Mesodermal cell (in vitro differentiated cells): ENCODE data around the gene RARB.

Source experiments
- H3K27ac ChIP-seq: 2 replicates; pipeline ENCODE4 v1.7.0; 2013; ENCODE audit warnings: mild to moderate bottlenecking, low read depth, low read length, moderate library complexity; ENCODE audit not compliant: severe bottlenecking
- H3K36me3 ChIP-seq: 2 replicates; pipeline ENCODE4 v1.7.1; 2013; ENCODE audit warnings: mild to moderate bottlenecking, low read length, moderate library complexity; ENCODE audit not compliant: control insufficient read depth, insufficient read depth
- H3K4me1 ChIP-seq: one replicate; pipeline ENCODE4 v1.7.1; 2013; ENCODE audit warnings: mild to moderate bottlenecking, low read length; ENCODE audit not compliant: insufficient read depth, control insufficient read depth, poor library complexity, severe bottlenecking
- H3K4me3 ChIP-seq: 2 replicates; pipeline ENCODE4 v1.7.0; 2013; ENCODE audit warnings: low read length, control low read depth, mild to moderate bottlenecking; ENCODE audit not compliant: insufficient read depth, poor library complexity, severe bottlenecking; ENCODE audit errors: extremely low read depth
- H3K9me3 ChIP-seq: 2 replicates; pipeline ENCODE4 v1.7.1; 2013; ENCODE audit warnings: mild to moderate bottlenecking, low read length, moderate library complexity; ENCODE audit not compliant: control insufficient read depth
- WGBS, 2 experiments: methylation state at CpG; one replicate each; pipeline ENCODE4 v1.1.5; 2013; ENCODE audit warnings: missing lambda C conversion rate in 2 of 2; ENCODE audit not compliant: insufficient coverage in 2 of 2; 5-methylcytosine and 5-hydroxymethylcytosine counted together

The RARB gene

DNA sequence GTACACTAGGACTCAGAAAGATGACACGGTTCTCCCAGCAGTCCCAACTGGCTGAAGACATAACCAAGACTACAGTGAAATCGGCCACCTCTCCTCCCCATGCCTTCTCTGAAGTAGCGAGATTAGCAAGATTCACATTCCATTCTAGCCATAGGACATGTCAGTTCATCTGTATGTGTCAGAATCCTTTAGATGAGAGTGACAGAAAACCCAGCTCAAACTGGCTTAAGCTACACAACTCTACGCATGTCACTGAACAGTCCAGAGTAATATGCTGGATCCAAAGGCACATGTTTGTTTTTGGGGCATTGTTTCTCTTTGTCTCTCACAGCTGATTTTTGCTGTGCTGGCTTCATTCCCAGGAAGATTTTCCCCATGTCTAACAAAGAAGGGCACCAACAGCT is 75.8 kb downstream of the RARB start:
- WGBS, 2 experiments: 100% methylated on average over 1 to 3 of the region's 4 CpGs
- Histone ChIP-seq H3K4me1 (peaks cover 6% of the 10 kb centered on the region), H3K36me3 (no peaks in the 10 kb centered on the region), H3K4me3 (no peak overlapping the region), H3K9me3 (no peaks in the 10 kb centered on the region), H3K27ac (no peak overlapping the region)

DNA sequence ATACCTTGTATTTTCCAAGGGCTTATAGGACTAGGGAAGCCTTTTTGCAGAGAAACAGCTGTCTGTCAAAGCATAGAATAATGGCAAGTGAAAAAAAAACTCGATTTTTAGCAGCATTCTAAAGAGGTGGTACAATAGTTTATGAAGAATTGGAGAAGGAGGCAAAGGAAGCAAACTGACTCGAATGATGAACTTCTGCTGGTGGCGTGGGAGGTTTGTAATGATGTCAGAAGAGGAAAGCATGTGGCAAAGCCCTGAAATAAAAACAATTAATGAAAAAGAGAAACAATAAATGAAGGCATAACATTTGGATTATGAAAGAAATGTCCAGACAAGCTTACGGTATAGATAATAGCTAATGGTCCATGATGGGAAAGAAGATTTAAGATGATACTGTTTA is 77.5 kb downstream of the RARB start:
- WGBS, 2 experiments: 83 to 93% methylated on average over 4 of the region's 4 CpGs
- Histone ChIP-seq H3K4me1 (peaks cover 7% of the 10 kb centered on the region), H3K9me3 (no peaks in the 10 kb centered on the region), H3K4me3 (no peak overlapping the region), H3K27ac (no peak overlapping the region), H3K36me3 (no peaks in the 10 kb centered on the region)

DNA sequence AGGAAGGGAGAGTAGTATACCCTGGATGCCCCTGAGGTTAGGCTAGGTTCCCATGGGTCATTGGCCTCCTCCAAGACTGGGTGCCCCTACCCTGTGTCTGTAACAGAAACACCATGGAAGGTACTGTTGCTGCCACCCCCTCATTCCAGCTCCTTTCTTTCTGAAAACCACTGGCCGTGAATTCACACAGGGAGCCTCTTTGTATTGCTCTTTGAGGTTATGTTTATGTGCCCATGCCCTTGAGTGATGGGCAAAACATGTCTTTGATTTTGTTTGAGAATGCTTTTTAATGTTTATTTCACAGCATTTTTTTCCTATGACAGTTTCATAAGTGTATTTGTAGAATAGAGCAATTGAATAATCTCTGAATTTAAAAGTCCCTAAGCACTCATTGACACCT is 79.7 kb downstream of the RARB start:
- no peaks in the 10 kb centered on the region for H3K36me3 ChIP-seq
- H3K4me3 ChIP-seq: no peak overlapping the region
- peaks cover 7% of the 10 kb centered on the region for H3K4me1 ChIP-seq
- H3K27ac ChIP-seq: no peak overlapping the region
- H3K9me3 ChIP-seq: no peaks in the 10 kb centered on the region
- 100% methylated on average over 1 of the region's 1 CpG; no CpG with 5 or more reads in 1 of the 2 experiments for WGBS, 2 experiments

DNA sequence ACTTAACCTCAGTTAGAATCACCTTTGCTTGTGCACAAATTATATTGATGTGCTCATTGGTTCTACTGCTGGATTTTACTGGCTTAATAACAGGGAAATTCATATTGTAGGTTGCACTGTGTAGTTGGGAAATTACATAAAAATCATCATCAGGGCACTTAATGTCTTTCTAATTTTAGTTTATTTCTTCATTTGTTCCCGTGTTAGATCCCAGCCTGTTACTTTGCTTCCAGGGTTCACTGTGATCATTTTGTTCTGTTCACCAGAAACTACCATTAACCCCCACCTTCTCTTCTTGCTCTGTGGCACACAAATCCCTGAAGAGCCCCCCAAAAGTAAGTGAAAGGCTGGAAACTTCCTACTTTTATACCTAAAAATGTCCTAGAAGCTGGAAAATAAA is 80.4 kb downstream of the RARB start:
- H3K4me1 ChIP-seq: peaks cover 7% of the 10 kb centered on the region
- no peak overlapping the region for H3K4me3 ChIP-seq
- no peaks in the 10 kb centered on the region for H3K9me3 ChIP-seq
- WGBS, 2 experiments: 83 to 88% methylated on average over 1 of the region's 1 CpG
- no peak overlapping the region for H3K27ac ChIP-seq
- no peaks in the 10 kb centered on the region for H3K36me3 ChIP-seq

DNA sequence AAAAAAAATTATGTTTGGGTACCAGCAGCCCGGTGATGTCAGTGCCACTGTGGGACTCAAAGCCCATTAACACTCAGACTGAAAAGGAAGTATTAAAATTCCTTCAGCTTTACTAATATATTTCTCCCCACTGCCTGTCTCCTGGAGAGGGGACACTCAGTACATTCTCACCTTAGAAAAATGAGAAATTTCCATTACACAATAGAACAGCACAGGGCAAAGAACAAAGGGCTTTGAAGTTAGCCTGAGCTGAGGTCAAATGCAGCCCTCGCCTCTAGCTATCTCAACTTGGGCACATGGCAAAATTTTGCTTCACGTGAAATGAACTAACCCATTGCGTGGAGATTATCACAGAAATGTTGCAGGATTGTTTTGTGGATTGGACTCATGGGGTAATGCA is 80.8 kb downstream of the RARB start:
- H3K9me3 ChIP-seq: no peaks in the 10 kb centered on the region
- WGBS, 2 experiments: 84 to 89% methylated on average over 3 of the region's 4 CpGs
- no peak overlapping the region for H3K4me3 ChIP-seq
- H3K27ac ChIP-seq: no peak overlapping the region
- no peaks in the 10 kb centered on the region for H3K36me3 ChIP-seq
- H3K4me1 ChIP-seq: peaks cover 7% of the 10 kb centered on the region

DNA sequence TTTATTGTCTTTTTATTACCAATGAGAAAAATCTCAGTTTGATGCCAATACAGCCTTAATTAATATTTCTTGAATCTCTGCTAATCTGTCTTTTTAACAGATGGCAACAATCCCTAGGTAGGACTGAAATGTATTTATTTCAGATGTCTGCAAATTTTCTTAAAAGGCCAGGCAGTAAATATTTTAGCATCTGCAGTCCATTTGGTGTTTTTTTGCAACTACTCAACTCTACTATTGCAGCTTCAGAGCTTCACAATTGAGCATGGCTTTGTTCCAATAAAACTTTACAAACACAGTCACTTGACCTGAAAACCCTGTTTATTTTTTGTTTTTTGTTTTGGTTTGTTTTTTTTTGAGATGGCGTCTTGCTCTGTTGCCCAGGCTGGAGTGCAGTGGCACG is 82.7 kb downstream of the RARB start:
- WGBS, 2 experiments: no CpG with 5 or more reads among the region's 2 CpGs
- no peak overlapping the region for H3K4me3 ChIP-seq
- H3K4me1 ChIP-seq: peaks cover 7% of the 10 kb centered on the region
- H3K9me3 ChIP-seq: no peaks in the 10 kb centered on the region
- no peaks in the 10 kb centered on the region for H3K36me3 ChIP-seq
- H3K27ac ChIP-seq: no peak overlapping the region

DNA sequence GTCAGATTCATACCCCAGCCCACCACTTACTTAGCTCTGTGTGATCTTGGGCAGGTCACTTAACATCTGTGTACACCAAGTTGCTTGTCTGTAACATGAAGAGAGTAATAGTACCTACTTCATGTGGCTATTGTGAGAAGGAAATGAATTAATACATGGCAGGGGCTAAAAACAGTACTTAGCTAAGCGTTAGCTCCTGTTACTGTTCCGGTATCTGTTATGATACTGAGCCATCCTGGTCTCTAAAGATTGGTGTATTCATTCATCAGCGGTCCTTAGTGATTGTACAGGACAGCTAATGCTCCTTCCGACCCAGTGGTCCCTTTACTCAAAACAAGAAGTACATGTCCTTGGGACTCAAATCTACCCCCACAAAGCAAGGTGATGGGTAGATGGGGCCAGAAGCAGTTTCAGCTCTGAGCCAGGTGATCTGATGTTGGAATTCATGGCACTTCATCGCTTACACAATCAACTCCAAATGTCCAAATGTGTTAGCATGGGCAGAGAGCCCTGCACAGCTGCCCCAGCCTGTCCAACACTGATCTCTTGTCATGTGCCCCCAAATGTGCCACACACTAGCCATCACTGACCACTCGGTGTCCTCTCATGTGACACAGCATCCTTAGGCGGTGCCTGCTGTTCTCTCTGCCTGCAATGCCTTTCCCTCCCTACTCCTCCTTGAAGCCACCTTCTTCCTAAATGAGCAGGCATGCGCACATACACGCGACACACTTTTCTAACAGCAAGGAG is 84.1 kb downstream of the RARB start:
- no peaks in the 10 kb centered on the region for H3K36me3 ChIP-seq
- no peak overlapping the region for H3K27ac ChIP-seq
- H3K4me1 ChIP-seq: peaks cover 7% of the 10 kb centered on the region
- WGBS, 2 experiments: 93 to 94% methylated on average over 6 to 7 of the region's 10 CpGs
- no peaks in the 10 kb centered on the region for H3K9me3 ChIP-seq
- no peak overlapping the region for H3K4me3 ChIP-seq

DNA sequence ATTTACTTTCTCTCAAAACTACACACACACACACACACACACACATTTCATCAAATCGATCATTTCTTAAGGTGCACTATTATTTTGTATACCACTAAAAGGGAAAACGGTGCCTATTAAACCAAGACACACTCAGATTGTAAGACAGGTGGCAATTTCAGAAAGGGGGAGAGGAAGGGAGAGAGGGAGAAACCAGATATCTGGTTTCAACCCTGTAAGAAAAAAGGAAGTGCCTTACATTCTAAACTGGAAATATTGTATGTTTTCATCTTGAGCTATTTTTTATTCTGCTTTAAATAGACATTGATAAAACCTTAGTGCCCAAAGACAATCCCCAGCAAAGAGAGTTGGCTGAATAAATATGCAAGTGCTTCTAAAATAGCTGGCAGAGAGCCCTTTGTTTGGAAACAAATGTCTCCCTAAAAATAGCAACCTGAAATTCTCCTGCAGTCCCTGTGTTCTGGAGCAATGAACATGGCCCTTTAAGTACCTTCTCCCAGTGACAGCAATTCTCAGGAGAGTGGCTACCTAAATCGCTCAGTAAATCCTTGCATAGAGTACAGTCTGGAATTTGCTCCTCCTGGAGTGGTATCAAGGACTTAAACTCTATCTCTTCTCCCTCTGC is 85.7 kb downstream of the RARB start:
- peaks cover 3% of the 10 kb centered on the region for H3K4me1 ChIP-seq
- WGBS, 2 experiments: no CpG with 5 or more reads among the region's 3 CpGs
- no peak overlapping the region for H3K27ac ChIP-seq

DNA sequence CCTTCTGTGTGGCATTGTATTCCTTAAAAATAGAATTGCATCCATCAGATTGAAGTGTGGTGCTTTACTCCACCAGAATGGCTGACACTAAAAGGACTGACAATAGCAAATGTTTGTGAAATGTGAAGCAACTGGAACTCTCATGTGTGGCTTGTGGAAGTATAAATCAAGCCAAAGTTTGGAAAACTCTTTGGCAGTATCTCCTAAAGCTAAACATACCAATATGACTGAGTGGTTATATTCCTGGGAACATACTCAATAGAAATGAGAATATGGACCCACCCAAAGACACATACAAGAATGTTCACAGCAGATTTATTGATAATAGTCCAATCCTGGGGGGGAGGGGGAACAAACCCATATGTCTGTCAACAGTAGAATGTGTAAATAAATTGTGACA is 87.1 kb downstream of the RARB start:
- no peaks in the 10 kb centered on the region for H3K4me1 ChIP-seq
- H3K9me3 ChIP-seq: no peaks in the 10 kb centered on the region
- no peaks in the 10 kb centered on the region for H3K36me3 ChIP-seq
- no peak overlapping the region for H3K27ac ChIP-seq
- no peak overlapping the region for H3K4me3 ChIP-seq

More for the DNA sequence above, 85.7 kb downstream of the RARB start:
- H3K4me3 ChIP-seq: no peak overlapping the region
- no peaks in the 10 kb centered on the region for H3K36me3 ChIP-seq
- no peaks in the 10 kb centered on the region for H3K9me3 ChIP-seq

DNA sequence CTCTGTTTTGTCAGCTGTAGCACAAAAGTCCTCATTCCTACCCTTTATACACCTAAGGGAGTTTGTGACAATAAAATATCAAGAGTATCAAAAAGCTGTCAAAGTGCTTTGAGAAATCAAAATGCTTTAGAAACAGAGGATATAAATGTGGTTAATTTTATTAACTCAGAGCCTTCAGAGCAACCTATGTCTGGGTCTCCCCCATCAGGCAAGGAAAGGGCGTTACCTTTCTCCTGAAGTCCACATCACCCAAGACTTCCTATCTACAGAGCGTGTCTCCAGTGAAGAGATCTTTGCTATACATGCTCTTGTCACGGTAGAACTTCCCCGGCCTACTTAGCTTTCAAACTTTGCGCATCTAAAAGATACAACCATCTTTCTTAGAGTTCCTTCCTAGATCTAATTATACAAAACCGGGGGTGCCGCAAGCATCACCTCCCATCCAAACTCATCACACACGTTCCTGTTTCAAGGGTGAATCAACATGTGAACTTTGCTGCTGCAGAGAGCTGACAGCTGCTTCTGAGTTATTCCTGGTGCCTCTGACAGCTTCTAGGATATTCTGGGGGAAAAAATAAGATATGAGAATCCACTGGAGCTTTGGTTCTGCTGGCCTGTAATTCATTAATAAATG is 93.0 kb downstream of the RARB start:
- no peak overlapping the region for H3K4me3 ChIP-seq
- no peaks in the 10 kb centered on the region for H3K9me3 ChIP-seq
- no peaks in the 10 kb centered on the region for H3K4me1 ChIP-seq
- H3K27ac ChIP-seq: no peak overlapping the region
- no peaks in the 10 kb centered on the region for H3K36me3 ChIP-seq
- WGBS, 2 experiments: 93 to 97% methylated on average over 7 to 8 of the region's 8 CpGs

DNA sequence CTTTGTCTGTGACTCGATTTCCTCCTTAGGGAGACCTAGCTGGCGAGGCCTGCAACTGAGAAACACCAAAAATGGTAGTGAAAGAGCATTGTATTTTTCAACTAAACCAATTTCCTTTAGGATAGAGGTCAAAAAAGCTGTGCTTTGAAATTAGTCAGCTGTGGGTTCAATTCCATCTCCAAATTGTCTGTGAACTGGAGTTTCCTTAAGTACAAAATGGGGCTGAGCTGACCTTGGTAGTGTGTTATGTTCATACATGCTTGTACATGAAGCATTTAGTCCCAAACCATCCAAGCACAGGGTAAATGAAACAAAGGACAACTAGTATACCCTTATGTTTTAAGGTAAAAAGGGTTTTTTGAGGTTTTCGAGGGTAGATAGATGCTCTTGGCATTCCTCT is 99.3 kb downstream of the RARB start:
- Histone ChIP-seq H3K9me3 (peaks cover 7% of the 10 kb centered on the region), H3K36me3 (no peaks in the 10 kb centered on the region), H3K4me3 (no peak overlapping the region), H3K4me1 (no peaks in the 10 kb centered on the region), H3K27ac (no peak overlapping the region)
- 83% methylated on average over 2 of the region's 3 CpGs; no CpG with 5 or more reads in 1 of the 2 experiments for WGBS, 2 experiments
